Measurements from ENCODE around the gene BMP3. TPM values are rescaled to one million over a fixed set of nuclear protein-coding genes. Genes with fewer than 3 reads are reported as not detected.

BMP3 gene
- polyA plus RNA-seq, 5 donors, result 61.7 to 95.0 (median 72.1) TPM

GRCh38 chr4:81096566-81096965 is 66.1 kb downstream of the BMP3 start:
- DNase-seq, result no peak

DNA sequence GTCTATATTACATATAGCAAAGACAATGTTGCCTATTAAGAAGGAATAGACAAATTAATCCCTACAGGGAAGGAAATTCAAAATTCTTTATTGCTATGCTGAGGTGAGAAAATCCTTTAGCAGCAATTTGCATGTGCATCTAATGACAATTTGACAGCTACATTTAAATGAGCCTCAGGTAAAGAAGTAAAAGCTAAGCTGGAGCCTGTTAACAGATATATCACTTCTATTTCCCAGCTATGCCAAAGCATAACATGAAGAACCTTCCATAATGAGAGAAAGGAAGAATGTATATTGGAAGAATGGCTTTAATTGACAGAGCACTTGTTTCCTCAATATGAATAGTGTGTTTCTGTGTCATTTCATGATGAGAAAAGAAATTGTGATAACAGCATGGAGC is 71.6 kb downstream of the BMP3 start:
- DNase-seq, result no peak

GRCh38 chr4:81106150-81106549 is 75.6 kb downstream of the BMP3 start:
- DNase-seq, result no peak

Other genes with a start within 250 kb of the BMP3 start
- gene PRKG2, start 184.5 kb downstream of the BMP3 start, polyA plus RNA-seq (ENCODE audit: insufficient read depth in 1 of 5, insufficient read length in 5 of 5, low replicate concordance in 1 of 5), result 1 to 10 TPM; 2.4 to 6.3 (median 3.8) TPM